Fibroblast of skin of right biceps (primary cell): ENCODE data around the gene ACKR2.
"Not testable (repeated sequence)": the region's sequence is repeated elsewhere in the genome, so short reads cannot be mapped to it uniquely, and the experiment has no call there.

ENCODE experiments used
- DNase-seq: peaks from one replicate; pipeline ENCODE4 v3.0.0-alpha.2; 2013

Gene ACKR2

DNA sequence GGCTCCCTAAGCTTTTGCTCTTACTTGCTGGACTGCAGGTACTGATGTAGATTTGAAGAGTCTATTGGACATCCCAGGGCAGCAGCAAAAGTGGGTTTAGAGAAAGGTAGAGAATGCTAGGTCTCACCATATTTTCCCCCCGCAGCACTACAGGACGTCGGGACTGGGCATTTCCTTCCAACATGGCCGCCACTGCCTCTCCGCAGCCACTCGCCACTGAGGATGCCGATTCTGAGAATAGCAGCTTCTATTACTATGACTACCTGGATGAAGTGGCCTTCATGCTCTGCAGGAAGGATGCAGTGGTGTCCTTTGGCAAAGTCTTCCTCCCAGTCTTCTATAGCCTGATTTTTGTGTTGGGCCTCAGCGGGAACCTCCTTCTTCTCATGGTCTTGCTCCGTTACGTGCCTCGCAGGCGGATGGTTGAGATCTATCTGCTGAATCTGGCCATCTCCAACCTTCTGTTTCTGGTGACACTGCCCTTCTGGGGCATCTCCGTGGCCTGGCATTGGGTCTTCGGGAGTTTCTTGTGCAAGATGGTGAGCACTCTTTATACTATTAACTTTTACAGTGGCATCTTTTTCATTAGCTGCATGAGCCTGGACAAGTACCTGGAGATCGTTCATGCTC, 55.2 kb downstream of the ACKR2 start:
- no peak for DNase-seq

DNA sequence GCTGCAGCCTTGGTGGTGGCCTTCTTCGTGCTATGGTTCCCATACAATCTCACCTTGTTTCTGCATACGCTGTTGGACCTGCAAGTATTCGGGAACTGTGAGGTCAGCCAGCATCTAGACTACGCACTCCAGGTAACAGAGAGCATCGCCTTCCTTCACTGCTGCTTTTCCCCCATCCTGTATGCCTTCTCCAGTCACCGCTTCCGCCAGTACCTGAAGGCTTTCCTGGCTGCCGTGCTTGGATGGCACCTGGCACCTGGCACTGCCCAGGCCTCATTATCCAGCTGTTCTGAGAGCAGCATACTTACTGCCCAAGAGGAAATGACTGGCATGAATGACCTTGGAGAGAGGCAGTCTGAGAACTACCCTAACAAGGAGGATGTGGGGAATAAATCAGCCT, 56.0 kb downstream of the ACKR2 start:
- DNase-seq = no peak

DNA sequence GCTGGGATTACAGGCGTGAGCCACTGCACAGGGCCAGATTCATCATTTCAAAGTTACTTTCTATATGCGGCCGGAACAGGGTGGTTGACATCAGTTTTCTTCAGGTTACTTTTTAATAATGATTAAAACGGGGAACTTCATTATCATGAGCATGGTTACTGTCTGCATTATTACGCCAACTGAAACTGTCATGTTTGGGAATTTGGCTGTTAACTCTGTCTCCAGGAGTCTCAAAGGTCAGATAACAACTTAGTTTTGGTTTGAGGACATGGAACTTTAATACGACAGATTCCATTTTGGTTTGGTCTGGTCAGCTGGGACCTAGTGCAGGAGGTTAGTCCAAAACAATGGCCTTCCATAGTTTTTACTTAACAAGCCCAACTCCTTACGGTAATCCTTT, 57.9 kb downstream of the ACKR2 start:
- no peak for DNase-seq

DNA sequence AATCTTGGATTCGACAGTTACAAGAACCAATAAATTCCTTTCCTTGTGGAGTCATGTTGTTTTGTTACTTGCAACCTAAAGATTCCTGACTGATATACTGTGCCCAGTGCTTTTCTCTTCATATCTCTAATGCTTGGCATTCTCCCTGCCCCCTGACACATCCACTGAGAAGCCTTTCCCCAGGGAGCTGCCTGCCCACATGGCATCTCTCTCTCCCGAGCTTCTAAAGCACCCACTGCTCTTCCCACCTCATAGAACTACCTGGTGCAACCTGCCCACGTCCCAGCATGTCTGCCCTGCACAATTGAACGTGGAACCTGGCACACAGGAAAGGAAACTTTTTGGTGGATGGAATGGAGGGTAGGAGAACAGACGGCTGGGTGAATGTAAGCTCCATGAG, 59.6 kb downstream of the ACKR2 start:
- no peak for DNase-seq

DNA sequence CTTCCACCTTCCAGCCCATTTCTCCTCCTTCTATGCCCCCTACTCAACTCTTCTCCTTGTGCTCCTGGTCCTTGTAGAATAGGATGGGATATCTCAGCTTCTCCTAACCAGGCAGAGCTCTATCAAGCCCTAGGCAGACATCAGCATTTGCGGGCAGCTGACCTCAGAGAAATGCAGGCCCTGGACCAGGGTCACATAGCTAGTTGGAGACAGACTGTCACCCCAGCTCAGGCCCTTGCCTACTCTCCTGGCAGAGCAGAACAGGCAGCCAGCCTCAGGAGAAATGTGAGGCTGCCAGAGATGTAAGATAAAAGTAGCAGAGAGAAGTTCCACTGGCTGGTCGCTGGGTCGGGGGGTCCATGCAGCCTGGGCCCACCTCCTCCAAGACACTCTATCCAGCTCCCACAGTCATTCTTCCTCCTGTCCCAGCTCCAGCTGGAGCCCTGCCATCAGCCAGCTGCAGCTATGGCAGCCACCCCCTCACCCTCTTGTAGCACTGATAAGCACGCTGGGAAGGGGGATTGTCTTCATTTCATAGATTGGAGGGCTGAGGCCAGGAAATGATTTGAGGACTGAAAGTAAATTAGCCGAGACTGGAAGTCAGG, 62.4 kb downstream of the ACKR2 start:
- DNase-seq = no peak

DNA sequence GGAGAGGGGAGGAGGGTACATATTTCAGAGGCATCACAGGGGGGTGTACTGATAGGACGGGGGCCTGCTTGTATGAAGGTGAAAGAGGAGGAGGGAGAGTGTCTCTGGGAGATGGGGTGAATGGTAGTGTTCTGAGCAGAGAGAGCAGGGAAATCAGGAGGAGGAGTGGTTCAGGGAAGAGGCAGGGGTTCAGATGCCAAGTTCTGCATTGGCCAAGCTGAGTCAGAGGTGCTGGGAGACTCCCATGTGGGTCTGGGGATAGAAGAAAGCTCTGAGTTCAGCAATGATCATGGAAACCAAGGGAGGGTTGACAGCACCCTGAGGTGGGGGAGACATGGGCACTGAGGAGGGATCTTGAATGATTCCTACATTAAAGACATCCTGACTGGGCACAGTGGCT, 63.5 kb downstream of the ACKR2 start:
- DNase-seq = no peak

DNA sequence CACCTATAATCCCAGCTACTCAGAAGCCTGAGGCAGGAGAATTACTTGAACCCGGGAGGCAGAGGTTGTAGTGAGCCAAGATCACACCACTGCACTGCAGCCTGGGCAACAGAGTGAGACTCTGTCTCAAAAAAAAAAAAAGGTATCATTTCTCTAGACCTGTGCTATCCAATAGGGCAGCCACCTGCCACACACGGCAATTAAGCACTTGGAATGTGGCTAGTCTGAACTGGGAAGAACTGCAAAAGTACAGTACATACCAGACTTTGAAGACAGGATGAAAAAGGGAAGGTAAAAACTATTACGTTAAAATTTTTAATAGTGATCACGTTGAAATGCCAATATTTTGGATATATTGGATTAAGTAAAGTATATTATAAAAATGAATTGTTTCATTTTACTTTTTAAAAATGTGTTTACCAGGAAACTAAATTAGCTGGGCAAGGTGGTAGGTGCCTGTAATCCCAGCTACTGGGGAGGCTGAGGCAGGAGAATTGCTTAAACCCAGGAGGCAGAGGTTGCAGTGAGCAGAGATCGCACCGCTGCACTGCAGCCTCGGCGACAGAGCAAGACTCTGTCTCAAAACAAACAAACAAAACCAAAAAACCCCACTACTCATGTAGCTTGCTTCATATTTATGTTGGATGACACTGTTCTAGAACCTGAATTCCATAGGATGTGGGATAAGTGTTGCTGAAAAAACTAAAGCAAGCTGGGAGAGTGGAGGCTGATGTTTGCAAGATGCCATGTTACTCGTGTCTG, 64.2 kb downstream of the ACKR2 start:
- no peak for DNase-seq

DNA sequence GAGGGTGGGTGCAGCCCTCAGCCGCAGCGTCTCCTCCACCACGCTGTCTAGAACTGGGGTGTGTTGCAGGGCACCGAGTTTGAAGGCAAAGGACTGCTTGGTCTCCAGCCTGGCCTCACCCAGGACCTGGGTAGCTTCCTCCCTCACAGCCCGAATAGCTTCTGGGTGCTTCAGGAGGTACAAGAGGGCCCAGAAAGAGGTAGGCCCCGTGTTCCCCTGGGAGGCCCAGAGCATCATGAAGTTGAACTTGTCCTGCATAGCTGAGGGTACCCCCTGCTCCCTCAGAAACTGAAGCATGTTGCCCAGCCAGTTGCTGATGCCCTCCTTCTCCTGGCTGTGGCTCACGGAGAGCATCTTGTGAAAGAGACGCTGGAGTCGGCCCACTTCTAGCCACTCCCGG, 65.5 kb downstream of the ACKR2 start:
- no peak for DNase-seq

DNA sequence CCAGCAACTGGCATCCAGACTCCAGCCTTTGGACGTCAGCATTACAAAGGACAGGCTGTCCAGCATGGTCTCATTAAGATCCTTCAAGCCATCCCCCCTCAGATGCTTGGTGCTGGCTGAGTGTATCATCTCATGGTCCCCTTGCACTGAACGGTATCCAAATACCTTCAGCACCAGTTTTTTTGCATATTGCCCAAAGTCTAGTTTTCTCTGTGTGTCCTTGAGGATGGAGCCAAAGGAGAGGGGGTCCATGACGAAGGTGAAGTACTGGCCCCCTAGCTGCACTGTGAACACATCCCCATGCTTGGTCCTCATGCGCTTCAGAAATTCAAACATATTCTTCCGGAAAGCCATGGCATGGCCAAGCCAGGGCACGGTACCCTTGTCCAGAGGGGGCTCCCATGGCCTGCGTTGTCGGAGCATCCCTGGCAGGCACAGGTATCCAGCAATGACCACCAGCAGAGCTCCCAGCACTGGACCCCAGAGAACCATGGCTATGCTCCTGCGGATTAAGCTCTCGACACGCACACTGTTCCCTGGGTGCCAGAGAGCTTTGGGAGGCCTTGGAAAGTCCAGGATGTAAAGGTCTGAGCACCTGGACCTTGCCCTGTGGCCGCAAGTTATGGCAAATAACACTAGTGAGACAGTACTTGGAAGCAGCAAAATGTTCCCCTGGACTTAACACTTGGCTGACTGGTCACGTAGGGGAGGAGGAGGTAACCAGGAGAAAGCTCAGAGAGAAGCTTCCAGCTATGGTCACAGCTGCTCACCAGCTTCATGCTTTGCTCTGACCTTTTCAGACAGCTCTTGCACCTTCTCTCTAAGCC, 66.3 kb downstream of the ACKR2 start, which contains the start of gene CYP8B1:
Gene CYP8B1 (minus strand): TSS at position 555 of the 827 bp plus-strand sequence. CDS start 63 bp downstream, at position 492.
- DNase-seq = no peak

DNA sequence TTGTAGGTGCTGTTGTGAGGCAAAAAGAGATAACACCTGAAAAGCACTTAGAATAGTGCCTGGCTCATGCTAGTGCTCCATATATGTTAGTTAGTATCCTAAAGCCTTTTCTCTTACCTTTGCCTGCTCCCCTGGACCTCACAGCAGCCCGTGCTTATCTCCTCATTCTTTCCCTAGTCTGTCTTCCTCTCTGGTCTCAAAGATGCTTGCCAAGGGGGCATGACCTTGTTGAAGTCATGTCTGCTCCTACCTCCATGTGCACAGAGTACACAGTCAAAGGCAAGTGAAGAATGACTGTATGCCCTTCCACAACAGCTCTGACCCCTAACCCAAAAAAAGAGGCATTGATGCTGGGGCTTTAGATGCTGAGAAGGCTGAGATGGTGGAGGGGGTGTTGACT, 67.2 kb downstream of the ACKR2 start:
- no peak for DNase-seq

DNA sequence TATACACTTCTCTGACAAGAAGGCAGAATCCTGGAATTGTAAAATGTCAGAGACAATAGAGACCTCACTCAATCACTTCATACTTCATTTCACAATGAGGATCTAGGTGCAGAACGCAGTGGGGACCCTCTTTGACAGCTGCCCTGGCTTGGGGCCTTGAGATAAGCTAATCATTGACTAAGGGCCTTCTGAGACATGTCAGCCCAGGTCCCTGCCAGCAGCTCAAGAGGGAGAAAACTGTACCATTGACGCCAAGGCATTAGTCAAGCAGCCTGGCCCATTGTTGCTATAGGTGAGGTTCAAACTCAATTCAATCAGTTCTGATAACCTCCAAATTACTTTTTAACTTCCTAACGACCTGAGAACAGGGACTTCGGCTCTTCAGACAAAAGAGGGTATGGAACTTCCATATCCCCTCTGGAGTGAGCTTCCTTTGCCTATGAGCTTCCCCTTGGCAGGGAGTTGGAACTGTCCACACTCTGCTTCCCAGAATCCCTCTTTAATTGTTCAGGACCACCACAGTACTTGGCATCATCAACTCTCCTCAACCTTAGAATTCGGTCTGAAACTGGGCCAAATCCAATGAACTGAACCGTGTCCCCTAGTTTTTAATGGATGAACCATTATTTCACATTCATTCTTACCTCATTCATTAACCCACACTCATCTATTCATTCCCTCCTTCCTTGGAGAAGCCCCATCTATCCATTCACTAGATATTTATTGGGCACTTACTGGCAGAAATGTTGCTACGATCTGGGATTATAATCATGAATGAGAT, 67.9 kb downstream of the ACKR2 start:
- no peak for DNase-seq

DNA sequence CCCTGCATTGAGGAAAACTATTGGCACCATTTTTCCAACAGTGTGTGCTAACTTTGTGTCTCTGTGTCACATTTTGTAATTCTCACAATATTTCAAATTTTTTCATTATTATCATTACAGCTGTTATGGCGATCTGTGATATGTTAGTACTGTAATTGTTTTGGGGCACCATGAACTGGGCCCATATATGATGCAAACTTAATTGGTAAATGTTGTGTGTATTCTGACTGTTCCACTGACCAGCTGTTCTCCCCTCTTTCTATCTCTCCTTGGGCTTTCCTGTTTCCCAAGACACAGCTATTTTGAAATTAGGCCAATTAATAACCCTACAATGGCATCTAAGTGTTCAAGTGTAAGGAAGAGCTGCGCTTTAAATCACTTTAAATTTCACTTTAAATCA, 68.6 kb downstream of the ACKR2 start:
- DNase-seq = no peak

DNA sequence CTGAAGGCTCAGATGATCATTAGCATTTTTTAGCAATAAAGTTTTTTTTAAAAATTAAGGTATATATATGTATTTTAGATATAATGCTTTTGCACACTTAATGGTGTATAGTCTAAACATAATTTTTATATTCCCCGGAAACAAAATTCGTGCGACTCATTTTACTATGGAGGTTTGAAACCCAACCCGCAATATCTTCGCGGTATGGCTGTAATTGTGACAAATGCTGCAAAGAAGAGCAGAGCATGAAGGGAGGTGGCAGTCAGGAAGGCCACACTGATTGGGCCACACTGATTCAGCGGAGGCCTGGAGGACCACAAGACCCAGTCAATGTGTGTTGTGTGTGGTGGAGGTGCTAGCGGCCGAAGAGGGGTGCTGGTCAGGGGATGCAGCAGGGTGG, 70.9 kb downstream of the ACKR2 start:
- DNase-seq = no peak

DNA sequence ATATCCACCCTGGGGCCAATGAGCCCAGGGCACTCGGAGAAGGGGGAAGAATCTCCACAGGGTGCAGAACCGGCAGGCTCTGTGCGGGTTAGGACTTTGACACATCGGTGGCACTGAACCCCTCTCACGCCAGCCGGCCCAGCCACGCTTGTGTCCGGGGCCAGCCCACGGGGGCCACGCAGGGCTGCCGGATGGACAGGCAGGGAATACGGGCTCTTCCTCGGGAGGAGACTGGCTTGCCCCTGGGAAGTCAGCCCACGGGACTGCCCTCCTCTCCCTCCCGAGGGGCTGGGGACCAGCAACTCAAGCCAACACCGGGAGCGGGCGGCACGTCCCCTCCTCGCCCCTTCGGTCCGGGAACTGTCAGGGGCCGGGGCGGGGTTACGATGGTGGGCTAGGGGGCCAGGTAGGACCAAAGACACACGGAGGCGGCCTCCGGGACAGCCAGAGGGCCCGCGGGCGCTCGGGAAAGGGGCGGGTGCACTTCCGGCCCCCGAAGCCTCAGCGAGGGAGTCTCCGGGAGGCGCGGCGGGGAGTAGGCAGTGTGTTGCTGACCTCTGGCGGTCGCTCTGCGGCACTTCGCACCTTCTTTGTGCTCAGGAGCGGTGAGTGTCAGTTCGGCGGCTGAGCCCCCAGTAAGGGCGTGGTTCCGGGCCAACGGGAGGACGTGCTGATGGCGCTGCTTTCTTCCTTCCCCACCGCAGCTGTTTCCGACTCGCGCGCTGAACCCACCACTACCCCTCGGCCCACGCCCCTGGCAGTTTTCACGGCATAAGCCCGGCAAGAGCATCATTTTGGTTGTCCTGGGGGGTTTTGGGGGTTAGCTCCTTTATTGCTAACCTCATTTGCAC, 71.6 kb downstream of the ACKR2 start:
- DNase-seq = peak; percentile 85

DNA sequence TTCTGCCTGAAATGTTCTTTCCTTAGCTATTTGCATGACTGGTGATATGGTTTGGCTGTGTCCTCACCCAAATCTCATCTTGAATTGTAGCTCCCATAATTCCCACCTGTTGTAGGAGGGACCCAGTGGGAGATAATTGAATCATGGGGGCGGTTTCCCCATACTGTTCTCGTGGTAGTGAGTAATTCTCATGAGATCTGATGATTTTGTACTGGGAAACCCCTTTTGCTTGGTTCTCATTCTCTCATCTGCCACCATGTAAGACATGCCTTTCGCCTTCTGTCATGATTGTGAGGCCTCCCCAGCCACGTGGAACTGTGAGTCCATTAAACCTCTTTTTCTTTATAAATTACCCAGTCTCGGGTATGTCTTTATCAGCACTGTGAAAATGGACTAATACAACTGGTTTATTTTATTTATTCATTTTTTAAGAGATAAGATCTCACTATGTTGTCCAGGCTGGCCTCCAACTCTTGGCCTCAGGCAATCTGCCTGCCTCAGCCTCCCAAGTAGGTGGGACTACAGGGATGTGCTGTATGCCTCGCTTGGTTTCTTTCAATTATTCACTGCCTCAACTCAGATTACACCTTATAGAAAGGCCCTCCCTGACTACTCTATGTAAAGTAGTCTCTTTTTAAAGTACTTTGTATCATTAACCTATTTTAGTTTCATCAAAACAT, 74.1 kb downstream of the ACKR2 start:
- DNase-seq = not testable (repeated sequence)

DNA sequence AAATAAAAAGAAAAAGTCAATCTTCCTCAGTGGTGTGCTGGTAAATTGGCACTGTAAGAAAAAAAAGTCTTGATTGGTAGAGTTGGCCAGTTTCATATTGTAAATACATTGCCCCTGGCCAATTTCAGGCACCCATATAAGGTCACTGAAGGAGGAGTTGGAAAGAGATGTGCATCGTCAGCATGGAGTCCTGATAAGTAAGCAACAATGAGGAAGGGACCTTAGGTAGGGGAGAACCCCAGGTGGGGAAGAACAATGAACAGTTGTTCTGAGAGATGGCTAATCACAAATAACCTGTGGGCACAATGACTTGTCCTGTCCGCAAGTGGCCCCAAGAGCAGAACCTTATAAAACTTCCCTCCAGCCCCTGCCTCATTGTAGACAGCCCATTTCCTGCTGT, 75.1 kb downstream of the ACKR2 start:
- DNase-seq = no peak

DNA sequence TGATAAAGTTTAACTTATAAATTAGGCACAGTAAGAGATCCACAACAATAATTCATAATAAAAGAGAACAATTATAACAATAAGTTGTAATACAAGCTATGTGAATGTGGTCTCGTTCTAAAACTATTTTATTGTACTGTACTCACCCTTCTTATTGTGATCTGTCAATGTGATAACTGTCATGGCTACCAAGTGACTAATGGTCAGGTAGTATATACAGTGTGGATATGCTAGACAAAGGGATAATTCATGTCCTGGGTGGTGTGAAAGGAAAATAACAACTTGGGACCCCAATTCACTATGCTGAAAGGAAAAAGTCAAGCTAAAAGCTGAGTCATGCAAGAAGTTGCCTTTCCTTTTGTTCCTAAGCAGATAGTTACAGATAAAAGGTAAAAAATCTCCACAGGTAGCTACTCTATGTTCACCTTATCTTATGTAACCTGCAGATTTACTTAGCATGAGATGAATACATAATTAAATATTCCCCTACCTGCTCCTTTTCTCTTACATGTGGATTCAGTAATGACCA, 77.1 kb downstream of the ACKR2 start:
- DNase-seq = no peak

DNA sequence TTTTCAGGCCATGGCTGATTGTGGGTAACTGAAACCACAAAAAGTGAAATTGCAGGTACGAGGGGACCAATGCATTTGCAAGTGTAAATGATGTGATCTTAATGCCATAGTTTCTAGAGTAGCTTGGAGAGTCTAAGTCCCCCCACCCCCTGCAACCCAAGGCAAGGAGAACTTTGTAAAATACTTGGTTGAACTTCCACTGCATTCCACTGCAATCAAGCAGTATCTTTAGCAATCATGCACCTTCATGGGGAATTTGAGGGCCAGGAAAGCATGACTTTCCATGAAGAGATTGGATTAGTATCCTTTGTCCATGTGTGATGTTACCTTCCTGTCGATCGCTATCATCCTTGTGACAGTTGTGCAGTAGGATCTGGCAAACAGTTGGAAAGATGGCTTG, 77.8 kb downstream of the ACKR2 start:
- DNase-seq = no peak

DNA sequence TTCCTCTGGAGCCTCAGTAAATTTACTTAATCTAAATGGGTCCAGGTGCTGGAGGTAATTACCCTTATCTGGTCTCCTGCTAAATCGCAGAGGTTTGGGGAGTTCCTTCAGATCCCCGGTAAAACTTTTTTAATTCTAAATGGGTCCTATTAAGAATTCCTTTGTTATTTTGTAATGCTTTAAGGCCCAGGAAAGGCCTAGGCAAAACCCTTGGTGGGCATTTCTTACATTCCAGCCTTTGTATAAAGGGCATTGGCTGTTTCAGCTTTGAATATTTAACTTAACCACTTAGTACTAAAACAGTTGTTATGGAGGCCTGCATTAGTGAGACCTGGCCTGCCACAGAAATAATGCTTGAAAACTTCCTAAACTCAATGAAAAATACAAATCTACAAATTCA, 81.8 kb downstream of the ACKR2 start:
- DNase-seq = no peak

DNA sequence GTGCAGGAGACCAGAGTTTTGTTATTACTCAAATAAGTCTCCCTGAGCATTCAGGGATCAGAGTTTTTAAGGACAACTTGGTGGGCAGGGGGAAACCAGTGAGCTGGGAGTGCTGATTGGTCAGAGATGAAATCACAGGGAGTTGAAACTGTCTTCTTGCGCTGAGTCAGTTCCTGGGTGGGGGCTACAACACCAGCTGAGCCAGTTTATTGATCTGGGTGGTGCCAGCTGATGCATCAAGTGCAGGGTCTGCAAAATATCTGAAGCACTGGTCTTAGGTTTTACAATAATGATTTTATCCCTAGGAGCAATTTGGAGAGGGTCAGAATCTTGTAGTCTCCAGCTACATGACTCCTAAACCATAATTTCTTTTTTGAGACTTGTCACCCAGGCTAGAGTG, 82.9 kb downstream of the ACKR2 start:
- DNase-seq = no peak

DNA sequence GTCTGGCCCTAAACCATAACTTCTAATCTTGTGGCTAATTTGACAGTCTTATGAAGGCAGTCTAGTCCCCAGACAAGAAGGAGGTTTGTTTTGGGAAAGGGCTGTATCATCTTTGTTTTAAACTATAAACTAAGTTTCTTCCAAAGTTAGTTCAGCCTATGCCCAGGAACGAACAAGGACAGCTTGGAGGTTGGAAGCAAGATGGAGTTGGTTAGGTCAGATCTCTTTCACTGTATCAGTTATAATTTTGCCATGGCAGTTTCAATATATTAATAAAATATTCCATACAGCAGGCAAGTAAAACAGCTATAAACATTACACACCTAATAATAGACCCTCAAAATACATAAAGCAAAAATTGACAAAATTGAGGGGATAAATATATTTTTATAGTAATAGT, 83.6 kb downstream of the ACKR2 start:
- no peak for DNase-seq
